GM12865 (cell line): ENCODE measurements around the gene ARHGAP6.

Experiments used
- DNase-seq: peaks from one replicate; pipeline ENCODE4 v3.0.0; 2010; ENCODE audit warnings: low read depth
- H3K4me3 ChIP-seq: 2 replicates; pipeline ENCODE4 v1.5.1; 2011; ENCODE audit warnings: mild to moderate bottlenecking, low read depth, low read length, control low read depth
- TF ChIP-seq, protein P1 (sequence below): IDR thresholded peaks from 2 replicates; pipeline ENCODE4 v1.5.1; 2011; ENCODE audit warnings: low read length, control low read depth, low read depth, inconsistent platforms; ENCODE audit not compliant: insufficient read depth; ENCODE audit errors: missing control alignments

Gene ARHGAP6

DNA sequence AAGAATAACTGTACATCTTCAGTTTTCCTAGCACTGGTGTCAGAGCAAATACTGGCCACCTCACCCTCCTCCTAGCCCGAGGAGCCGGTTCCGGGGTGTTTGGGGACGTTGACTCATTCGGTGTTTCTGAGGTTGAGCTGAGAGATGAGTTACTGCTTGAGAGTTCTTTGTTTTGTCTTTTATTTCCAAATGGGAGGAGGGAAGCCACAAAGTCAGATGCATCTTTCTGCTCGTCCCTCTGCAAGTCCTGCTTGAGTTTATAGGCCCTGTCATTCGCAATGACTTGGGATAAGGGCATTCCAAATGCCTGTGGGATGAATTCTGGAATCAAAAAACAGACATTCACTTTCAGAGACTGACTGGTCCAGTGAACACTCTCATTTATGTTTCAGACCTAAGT is 477.1 kb downstream of the ARHGAP6 start:
- TF ChIP-seq, protein P1, sequence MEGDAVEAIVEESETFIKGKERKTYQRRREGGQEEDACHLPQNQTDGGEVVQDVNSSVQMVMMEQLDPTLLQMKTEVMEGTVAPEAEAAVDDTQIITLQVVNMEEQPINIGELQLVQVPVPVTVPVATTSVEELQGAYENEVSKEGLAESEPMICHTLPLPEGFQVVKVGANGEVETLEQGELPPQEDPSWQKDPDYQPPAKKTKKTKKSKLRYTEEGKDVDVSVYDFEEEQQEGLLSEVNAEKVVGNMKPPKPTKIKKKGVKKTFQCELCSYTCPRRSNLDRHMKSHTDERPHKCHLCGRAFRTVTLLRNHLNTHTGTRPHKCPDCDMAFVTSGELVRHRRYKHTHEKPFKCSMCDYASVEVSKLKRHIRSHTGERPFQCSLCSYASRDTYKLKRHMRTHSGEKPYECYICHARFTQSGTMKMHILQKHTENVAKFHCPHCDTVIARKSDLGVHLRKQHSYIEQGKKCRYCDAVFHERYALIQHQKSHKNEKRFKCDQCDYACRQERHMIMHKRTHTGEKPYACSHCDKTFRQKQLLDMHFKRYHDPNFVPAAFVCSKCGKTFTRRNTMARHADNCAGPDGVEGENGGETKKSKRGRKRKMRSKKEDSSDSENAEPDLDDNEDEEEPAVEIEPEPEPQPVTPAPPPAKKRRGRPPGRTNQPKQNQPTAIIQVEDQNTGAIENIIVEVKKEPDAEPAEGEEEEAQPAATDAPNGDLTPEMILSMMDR = no peak
- no peak overlapping the region for H3K4me3 ChIP-seq
- DNase-seq = peak; percentile 56

DNA sequence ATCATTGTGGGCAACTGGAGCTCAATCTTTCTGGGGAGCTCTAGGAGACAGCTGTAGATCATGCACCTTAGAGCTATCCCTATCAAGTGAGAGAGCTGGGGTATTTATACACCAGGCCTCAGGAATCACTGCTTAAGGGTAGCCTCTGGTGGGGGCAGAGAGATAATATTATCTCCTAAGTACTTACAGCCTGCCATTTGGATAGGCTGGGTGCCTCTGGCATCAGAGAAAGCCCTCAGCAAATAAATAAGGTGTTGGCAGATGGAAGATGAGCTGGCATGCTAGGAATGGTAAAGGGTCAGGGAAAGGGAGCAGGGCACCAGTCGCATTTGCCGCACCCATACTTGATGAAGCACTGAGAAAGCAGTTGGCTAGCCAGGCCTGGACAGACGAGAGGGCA is 478.7 kb downstream of the ARHGAP6 start:
- TF ChIP-seq, protein P1 = no peak
- DNase-seq = no peak
- H3K4me3 ChIP-seq = no peak overlapping the region

DNA sequence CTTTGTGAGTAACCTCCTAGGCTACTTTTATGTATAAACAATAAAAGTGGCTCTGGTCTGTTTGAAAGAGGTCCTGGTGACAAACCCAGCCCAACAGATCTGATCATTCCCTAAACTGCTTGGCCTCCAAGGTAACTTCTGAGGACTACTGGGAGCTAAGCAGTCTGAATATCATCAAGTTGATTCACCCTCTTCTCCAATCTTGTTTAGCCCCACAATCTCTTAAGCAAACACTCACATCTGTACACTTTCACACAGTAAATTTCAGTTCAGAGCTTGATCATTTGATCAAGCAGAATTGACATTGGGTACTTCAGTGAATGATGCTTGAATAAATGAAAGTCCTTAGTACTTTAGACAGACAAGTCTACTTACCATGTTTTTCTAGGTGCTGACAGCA is 479.9 kb downstream of the ARHGAP6 start:
- no peak overlapping the region for H3K4me3 ChIP-seq
- TF ChIP-seq, protein P1 = no peak
- no peak for DNase-seq

DNA sequence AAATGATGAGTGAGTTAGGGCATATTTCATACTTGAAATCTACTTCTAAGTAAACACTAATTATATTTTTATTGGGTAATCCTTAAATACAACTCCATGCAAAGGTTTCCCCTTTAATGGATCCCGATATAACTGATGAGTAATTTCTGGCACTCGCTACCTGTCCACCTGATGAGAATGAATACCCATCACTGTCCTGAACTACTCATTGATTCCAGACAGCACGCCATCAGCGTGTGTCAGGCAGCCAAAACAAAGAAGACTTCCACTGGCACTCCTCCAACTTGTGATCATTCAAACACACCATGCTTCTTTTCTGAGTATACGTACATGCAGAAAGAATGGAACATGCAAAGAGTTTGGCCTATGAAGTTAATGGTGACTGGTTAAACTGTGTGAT is 485.1 kb downstream of the ARHGAP6 start:
- no peak overlapping the region for H3K4me3 ChIP-seq
- TF ChIP-seq, protein P1 = no peak
- DNase-seq = no peak

DNA sequence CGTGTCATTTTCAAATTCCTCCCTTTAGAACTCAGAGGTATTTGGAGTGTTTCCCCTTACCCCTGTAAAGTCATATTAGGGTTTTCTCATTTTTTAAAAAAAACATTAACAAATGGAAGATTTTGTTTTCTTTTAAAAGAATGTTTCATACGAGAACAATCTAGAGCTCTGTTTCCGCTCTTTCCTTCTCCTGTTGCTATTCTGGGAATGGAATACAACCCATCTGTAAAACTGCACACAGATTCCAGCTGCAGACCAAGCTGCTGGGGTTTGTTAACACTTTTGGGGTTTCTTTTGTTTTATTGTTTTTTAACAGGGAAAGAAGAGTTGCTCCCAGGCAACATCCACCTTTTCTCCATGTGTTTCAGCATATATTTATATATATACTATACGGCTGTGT is 493.3 kb downstream of the ARHGAP6 start:
- no peak overlapping the region for H3K4me3 ChIP-seq
- TF ChIP-seq, protein P1 = no peak

DNA sequence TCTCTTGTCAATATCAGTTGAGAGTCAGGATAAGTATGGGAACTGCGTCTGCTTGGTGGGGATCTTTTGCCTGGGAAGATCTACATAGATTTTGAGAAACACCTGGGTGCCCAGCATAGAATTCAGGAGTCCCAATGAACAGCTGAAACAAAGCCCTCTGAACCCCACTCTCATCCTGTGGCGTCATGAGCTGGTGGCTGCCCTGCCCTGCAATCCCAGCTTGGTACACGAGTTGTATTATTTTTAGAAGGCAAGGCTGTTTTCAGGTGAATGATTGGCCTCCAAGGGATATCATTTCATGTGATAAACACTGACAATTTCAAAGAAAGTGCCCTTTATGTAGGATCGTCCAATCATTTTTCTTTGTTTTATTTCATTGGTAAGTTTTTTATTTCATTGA is 493.8 kb downstream of the ARHGAP6 start:
- no peak for DNase-seq
- no peak overlapping the region for H3K4me3 ChIP-seq
- TF ChIP-seq, protein P1 = no peak

More for the DNA sequence above, 493.3 kb downstream of the ARHGAP6 start:
- DNase-seq = no peak

DNA sequence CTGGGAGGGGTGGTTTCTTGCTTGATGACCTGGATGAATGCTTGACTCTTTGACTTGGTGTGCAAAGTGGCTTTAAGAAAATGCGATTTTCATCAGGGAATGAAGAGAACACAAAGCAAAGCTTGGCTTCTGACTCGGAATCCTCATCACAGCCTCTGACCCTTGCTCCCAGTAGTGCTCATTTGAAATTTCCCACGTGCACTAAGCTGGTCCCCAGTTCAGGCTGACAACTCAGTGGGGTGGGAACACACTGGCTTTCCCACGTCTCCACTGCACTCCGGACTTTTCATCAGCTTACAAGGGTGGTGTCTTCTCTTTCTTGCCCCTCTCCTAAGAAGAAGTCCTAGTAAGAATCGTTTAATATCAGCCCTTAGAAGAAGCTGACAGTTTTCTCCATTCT is 501.3 kb downstream of the ARHGAP6 start:
- TF ChIP-seq, protein P1 = no peak
- H3K4me3 ChIP-seq = no peak overlapping the region
- DNase-seq = no peak
